Duodenal mucosa (tissue), 2 donors: ENCODE results near the gene NDRG3.

ENCODE experiments used
- H3K27ac ChIP-seq: one replicate; pipeline ENCODE4 v1.7.0; 2013; ENCODE audit warnings: low read depth, low read length
- H3K27me3 ChIP-seq, 2 donors: one replicate each; pipeline ENCODE4 v1.7.0; 2013; ENCODE audit warnings: low read length in 2 of 2, control low read depth in 1 of 2; ENCODE audit not compliant: insufficient read depth in 2 of 2, control insufficient read depth in 1 of 2
- H3K36me3 ChIP-seq, 2 donors: one replicate each; pipeline ENCODE4 v1.7.0; 2013; ENCODE audit warnings: low read length in 2 of 2, control low read depth in 1 of 2; ENCODE audit not compliant: insufficient read depth in 2 of 2, control insufficient read depth in 1 of 2
- H3K4me1 ChIP-seq, 2 donors: one replicate each; pipeline ENCODE4 v1.7.0; 2013; ENCODE audit warnings: low read length in 2 of 2, control low read depth in 1 of 2; ENCODE audit not compliant: insufficient read depth in 2 of 2, control insufficient read depth in 1 of 2
- H3K4me3 ChIP-seq, 2 donors: one replicate each; pipeline ENCODE4 v1.7.0; 2013; ENCODE audit warnings: low read length in 2 of 2, low read depth in 1 of 2
- H3K9ac ChIP-seq, 2 donors: one replicate each; pipeline ENCODE4 v1.7.0; 2013; ENCODE audit warnings: low read length in 2 of 2, low read depth in 1 of 2
- H3K9me3 ChIP-seq, 2 donors: one replicate each; pipeline ENCODE4 v1.7.0; 2013; ENCODE audit warnings: low read length in 2 of 2, control low read depth in 1 of 2; ENCODE audit not compliant: control insufficient read depth in 1 of 2

Gene NDRG3

GRCh38 chr20:36605399-36606157 is 140.3 kb downstream of the NDRG3 start, which contains the start of gene RAB5IF:
Gene RAB5IF (plus strand): TSS chr20:36605779. CDS start chr20:36605952, 173 bp downstream.
- no peaks in the 10 kb centered on the region for H3K27me3 ChIP-seq
- H3K4me1 ChIP-seq, result peaks cover 21 to 25% of the 10 kb centered on the region in 2 donors
- peak within 1 kb of the TSS; percentile 91 for H3K27ac ChIP-seq
- H3K4me3 ChIP-seq, result peak within 1 kb of the TSS; percentile 98 to 99
- peaks cover 12 to 27% of the 10 kb centered on the region in 2 donors for H3K36me3 ChIP-seq
- no peaks in the 10 kb centered on the region for H3K9me3 ChIP-seq
- peak within 1 kb of the TSS; percentile 94 to 99 for H3K9ac ChIP-seq

- Histone ChIP-seq H3K9me3 (no peaks in the 10 kb centered on the region), H3K36me3 (peaks cover 11 to 21% of the 10 kb centered on the region in 2 donors), H3K9ac (peak overlapping the region; percentile 76 to 99), H3K4me1 (peaks cover 21 to 25% of the 10 kb centered on the region in 2 donors), H3K4me3 (peak overlapping the region; percentile 61 to 72), H3K27me3 (no peaks in the 10 kb centered on the region), H3K27ac (peak overlapping the region; percentile 91)
Observed at GRCh38 chr20:36604952-36605398, 140.9 kb downstream of the NDRG3 start.
